HEK293 (cell line): ENCODE results near the gene RILP.

Experiments used
- CTCF ChIA-PET: fragments of 350-600 bp; formaldehyde crosslinking; extraction: SDS; loops from one replicate; lab custom pipeline; 2021; ENCODE audit warnings: antibody characterized with exemption; lab: Yijun Ruan, JAX
- POLR2A ChIA-PET: fragments of 300-600 bp; formaldehyde crosslinking; extraction: SDS; loops from one replicate; lab custom pipeline; 2020; ENCODE audit warnings: antibody characterized with exemption, inconsistent platforms; lab: Yijun Ruan, JAX
- H3K27ac ChIP-seq: fragments of 200-500 bp; sonication (Bioruptor generic); 2 replicates; pipeline ENCODE4 v1.5.1; 2014; ENCODE audit warnings: low read depth, low read length, control low read depth, inconsistent platforms; ENCODE audit errors: extremely low read depth
- H3K36me3 ChIP-seq, 2 experiments: fragments of 200-500 bp in 1 of 2; sonication (Bioruptor generic) in 1 of 2; 1 replicate in 1 of 2; 2 replicates in 1 of 2; pipeline ENCODE4 v1.5.1; 2014 to 2017; ENCODE audit warnings: inconsistent platforms in 2 of 2, low read length in 2 of 2; ENCODE audit not compliant: control insufficient read depth in 2 of 2, insufficient read depth in 1 of 2
- H3K4me1 ChIP-seq: fragments of 200-500 bp; sonication (Bioruptor generic); 2 replicates; pipeline ENCODE4 v1.5.1; 2014; ENCODE audit warnings: mild to moderate bottlenecking, low read length, inconsistent platforms; ENCODE audit not compliant: control insufficient read depth, insufficient read depth
- H3K4me3 ChIP-seq: 2 replicates; pipeline ENCODE4 v1.5.1; 2011; ENCODE audit warnings: low read depth, mild to moderate bottlenecking, control low read depth, low read length, moderate library complexity
- H3K9me3 ChIP-seq: fragments of 200-500 bp; sonication (Bioruptor generic); 2 replicates; pipeline ENCODE4 v1.5.1; 2014; ENCODE audit warnings: low read depth, low read length, inconsistent platforms; ENCODE audit not compliant: control insufficient read depth, insufficient read depth
- GFI1B ChIP-seq: fragments of 450-650 bp; formaldehyde crosslinking; IDR thresholded peaks from 2 replicates; pipeline ENCODE4 v1.5.1; 2016; ENCODE audit warnings: missing biosample characterization, missing genetic modification characterization
- GLIS2 ChIP-seq: fragments of 450-650 bp; formaldehyde crosslinking; IDR thresholded peaks from 2 replicates; pipeline ENCODE4 v1.5.1; 2016; ENCODE audit warnings: missing biosample characterization, missing genetic modification characterization
- IKZF3 ChIP-seq: fragments of 450-650 bp; IDR thresholded peaks from 2 replicates; pipeline ENCODE4 v1.5.0; 2018; ENCODE audit warnings: missing biosample characterization, mild to moderate bottlenecking, missing genetic modification characterization, moderate library complexity
- KLF8 ChIP-seq: fragments of 450-650 bp; formaldehyde crosslinking; IDR thresholded peaks from 2 replicates; pipeline ENCODE4 v1.5.1; 2016; ENCODE audit warnings: missing biosample characterization, missing genetic modification characterization
- RBAK ChIP-seq: fragments of 450-650 bp; formaldehyde crosslinking; IDR thresholded peaks from 2 replicates; pipeline ENCODE4 v1.5.1; 2016; ENCODE audit warnings: missing biosample characterization, missing genetic modification characterization
- ZBTB20 ChIP-seq: fragments of 450-650 bp; formaldehyde crosslinking; IDR thresholded peaks from 2 replicates; pipeline ENCODE4 v1.5.1; 2016; ENCODE audit warnings: missing biosample characterization, missing genetic modification characterization
- ZBTB48 ChIP-seq: fragments of 450-650 bp; formaldehyde crosslinking; IDR thresholded peaks from 2 replicates; pipeline ENCODE4 v1.5.1; 2016; ENCODE audit warnings: missing biosample characterization, missing genetic modification characterization
- ZNF133 ChIP-seq: fragments of 450-650 bp; formaldehyde crosslinking; IDR thresholded peaks from 2 replicates; pipeline ENCODE4 v1.5.1; 2016; ENCODE audit warnings: missing biosample characterization, missing genetic modification characterization
- ZNF146 ChIP-seq: fragments of 450-650 bp; formaldehyde crosslinking; IDR thresholded peaks from 2 replicates; pipeline ENCODE4 v1.5.1; 2016; ENCODE audit warnings: missing biosample characterization, missing genetic modification characterization
- ZNF221 ChIP-seq: fragments of 450-650 bp; formaldehyde crosslinking; IDR thresholded peaks from 2 replicates; pipeline ENCODE4 v1.5.1; 2017; ENCODE audit warnings: missing biosample characterization, missing genetic modification characterization, borderline replicate concordance
- ZNF223 ChIP-seq: fragments of 450-650 bp; formaldehyde crosslinking; IDR thresholded peaks from 2 replicates; pipeline ENCODE4 v1.5.1; 2016; ENCODE audit warnings: missing biosample characterization, missing genetic modification characterization
- ZNF248 ChIP-seq: fragments of 450-650 bp; formaldehyde crosslinking; IDR thresholded peaks from 2 replicates; pipeline ENCODE4 v1.5.1; 2017; ENCODE audit warnings: missing biosample characterization, missing genetic modification characterization
- ZNF335 ChIP-seq: fragments of 450-650 bp; formaldehyde crosslinking; conservative IDR thresholded peaks from 2 replicates; pipeline ENCODE4 v1.5.1; 2016; ENCODE audit warnings: missing biosample characterization, missing genetic modification characterization
- ZNF350 ChIP-seq: fragments of 450-650 bp; formaldehyde crosslinking; IDR thresholded peaks from 2 replicates; pipeline ENCODE4 v1.5.0; 2017; ENCODE audit warnings: missing biosample characterization, mild to moderate bottlenecking, missing genetic modification characterization
- ZNF391 ChIP-seq: fragments of 450-650 bp; formaldehyde crosslinking; IDR thresholded peaks from 2 replicates; pipeline ENCODE4 v1.5.1; 2016; ENCODE audit warnings: low read depth, missing biosample characterization, missing genetic modification characterization, borderline replicate concordance
- ZNF529 ChIP-seq: fragments of 450-650 bp; formaldehyde crosslinking; IDR thresholded peaks from 2 replicates; pipeline ENCODE4 v1.5.1; 2017; ENCODE audit warnings: missing genetic modification characterization, missing biosample characterization; ENCODE audit not compliant: insufficient replicate concordance
- ZNF548 ChIP-seq: fragments of 450-650 bp; formaldehyde crosslinking; IDR thresholded peaks from 2 replicates; pipeline ENCODE4 v1.5.1; 2016; ENCODE audit warnings: missing biosample characterization, missing genetic modification characterization
- ZNF626 ChIP-seq: fragments of 450-650 bp; sonication (Bioruptor Pico); formaldehyde crosslinking; IDR thresholded peaks from 2 replicates; pipeline ENCODE4 v1.5.1; 2018; ENCODE audit warnings: missing biosample characterization, missing genetic modification characterization, inconsistent platforms
- ZNF660 ChIP-seq: fragments of 450-650 bp; IDR thresholded peaks from 2 replicates; pipeline ENCODE4 v1.5.1; 2018; ENCODE audit warnings: missing biosample characterization, mild to moderate bottlenecking, missing genetic modification characterization
- ZNF76 ChIP-seq: fragments of 450-650 bp; formaldehyde crosslinking; IDR thresholded peaks from 2 replicates; pipeline ENCODE4; 2016; ENCODE audit warnings: low read depth, missing biosample characterization, missing genetic modification characterization, borderline replicate concordance
- ZNF791 ChIP-seq: fragments of 450-650 bp; formaldehyde crosslinking; IDR thresholded peaks from 2 replicates; pipeline ENCODE4 v1.5.1; 2016; ENCODE audit warnings: missing biosample characterization, missing genetic modification characterization
- ZSCAN30 ChIP-seq: fragments of 450-650 bp; IDR thresholded peaks from 2 replicates; pipeline ENCODE4 v1.5.1; 2018; ENCODE audit warnings: missing biosample characterization, mild to moderate bottlenecking, missing genetic modification characterization, moderate library complexity
- TF ChIP-seq, protein P1 (sequence below): fragments of 450-650 bp; formaldehyde crosslinking; IDR thresholded peaks from 2 replicates; pipeline ENCODE4 v1.5.1; 2017; ENCODE audit warnings: missing biosample characterization, mild to moderate bottlenecking, missing genetic modification characterization, moderate library complexity
- TF ChIP-seq, protein P2 (sequence below): fragments of 450-650 bp; formaldehyde crosslinking; IDR thresholded peaks from 2 replicates; pipeline ENCODE4 v1.5.1; 2016; ENCODE audit warnings: missing biosample characterization, missing genetic modification characterization
- TF ChIP-seq, protein P3 (sequence below): fragments of 450-650 bp; formaldehyde crosslinking; optimal IDR thresholded peaks from 2 replicates; pipeline ENCODE3; 2016; ENCODE audit warnings: missing biosample characterization, mild to moderate bottlenecking, missing genetic modification characterization
- TF ChIP-seq, protein P4 (sequence below): fragments of 450-650 bp; formaldehyde crosslinking; IDR thresholded peaks from 2 replicates; pipeline ENCODE4 v1.5.1; 2017; ENCODE audit warnings: missing biosample characterization, missing genetic modification characterization
- TF ChIP-seq, protein P5 (sequence below): fragments of 450-650 bp; formaldehyde crosslinking; IDR thresholded peaks from 2 replicates; pipeline ENCODE4 v1.5.1; 2017; ENCODE audit warnings: missing biosample characterization, missing genetic modification characterization

RILP gene

DNA sequence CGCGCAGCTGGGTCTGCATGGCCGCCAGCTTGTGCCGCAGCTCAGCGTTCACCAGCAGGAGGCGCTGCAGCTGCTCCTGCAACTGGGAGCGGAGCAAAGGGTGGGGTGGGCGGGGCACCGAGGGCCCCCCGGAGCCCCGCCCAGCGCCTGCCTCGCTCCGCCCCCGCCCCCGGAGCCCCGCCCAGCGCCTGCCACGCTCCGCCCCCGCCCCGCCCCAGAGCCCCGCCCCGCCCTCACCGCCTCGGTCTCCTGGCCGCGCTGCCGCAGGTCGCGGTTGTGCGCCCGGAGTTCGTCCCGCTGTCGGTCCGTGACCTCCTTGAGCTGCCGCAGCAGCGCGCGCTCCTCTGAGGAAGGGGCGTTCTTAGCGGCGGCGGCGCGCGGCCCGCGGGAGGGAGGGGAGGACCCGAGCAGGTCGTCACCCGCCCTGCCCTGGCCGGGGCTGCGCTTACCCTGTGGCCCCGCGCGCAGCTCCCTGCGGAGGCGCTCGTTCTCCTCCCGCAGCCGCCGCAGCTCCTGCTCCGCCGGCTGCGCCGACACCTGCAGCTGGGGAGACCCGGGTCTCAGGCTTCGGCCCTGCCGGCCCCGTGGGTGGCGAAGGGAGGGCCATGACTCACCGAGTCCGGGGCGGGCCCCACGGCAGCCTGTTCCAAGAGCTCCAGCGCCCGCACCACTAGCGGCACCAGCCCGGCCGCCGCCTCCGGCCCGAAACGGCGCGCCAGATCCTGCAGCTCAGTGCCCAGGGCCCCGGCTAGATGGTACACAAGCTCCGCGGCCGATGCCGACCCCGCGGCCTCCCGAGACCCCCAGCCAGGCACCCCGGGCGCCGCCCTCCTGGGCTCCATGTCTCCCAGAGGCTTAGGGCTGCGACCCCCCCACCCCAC is 463 bp downstream of the RILP start (continued):
- TF ChIP-seq, protein P1, sequence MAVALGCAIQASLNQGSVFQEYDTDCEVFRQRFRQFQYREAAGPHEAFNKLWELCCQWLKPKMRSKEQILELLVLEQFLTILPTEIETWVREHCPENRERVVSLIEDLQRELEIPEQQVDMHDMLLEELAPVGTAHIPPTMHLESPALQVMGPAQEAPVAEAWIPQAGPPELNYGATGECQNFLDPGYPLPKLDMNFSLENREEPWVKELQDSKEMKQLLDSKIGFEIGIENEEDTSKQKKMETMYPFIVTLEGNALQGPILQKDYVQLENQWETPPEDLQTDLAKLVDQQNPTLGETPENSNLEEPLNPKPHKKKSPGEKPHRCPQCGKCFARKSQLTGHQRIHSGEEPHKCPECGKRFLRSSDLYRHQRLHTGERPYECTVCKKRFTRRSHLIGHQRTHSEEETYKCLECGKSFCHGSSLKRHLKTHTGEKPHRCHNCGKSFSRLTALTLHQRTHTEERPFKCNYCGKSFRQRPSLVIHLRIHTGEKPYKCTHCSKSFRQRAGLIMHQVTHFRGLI (tag by site-specific recombination) = peak; percentile 99

DNA sequence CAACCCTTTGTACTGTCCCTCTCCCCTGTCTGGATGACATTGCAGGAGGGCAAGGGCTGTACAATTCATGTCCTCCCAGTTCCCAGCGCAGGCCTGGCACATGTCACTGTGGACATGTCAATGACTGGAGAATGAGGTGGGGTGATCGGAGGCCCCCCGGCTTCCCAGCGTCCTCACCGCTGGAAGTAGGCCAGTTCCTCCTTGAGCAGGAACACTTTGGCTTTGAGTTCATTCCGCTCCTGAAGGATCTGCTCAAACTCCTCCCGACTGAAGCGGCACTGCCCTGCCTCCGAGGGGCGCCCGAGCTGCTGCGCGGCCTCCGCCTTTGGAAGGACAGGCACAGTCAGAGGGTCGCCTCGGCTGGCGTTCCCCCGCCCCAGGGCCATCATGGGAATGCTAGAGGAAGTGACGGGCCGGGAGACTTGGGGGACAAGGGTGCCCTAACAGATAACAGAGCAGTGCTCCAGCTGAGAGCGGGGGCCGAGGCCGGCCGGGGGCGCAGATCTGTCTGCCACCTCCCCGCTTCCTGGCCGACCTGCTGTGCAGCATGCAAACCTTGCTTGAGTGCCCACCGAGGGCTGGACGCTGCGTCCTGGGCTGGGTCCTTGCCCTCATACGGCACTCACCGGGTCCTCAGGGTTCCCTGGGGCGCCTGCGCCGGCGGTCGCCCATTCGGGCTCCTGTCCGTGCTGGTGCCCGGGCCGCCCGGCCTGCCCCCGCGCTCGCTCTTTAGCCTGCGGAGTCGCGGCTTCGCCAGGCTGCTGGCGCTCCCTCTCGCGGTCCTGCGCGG is 1.3 kb downstream of the RILP start:
- peak overlapping the region; percentile 41; the same call in 1 of the 2 replicates for H3K27ac ChIP-seq
- POLR2A ChIA-PET = interaction anchor here (0.6 to 6.0 kb wide), 14 partner anchors 8 to 377 kb away, joined by 3 to 38 read pairs (median 6); partner anchors contain the start of genes PRPF8, RTN4RL1 and SLC43A2
- peaks cover 18 to 34% of the 10 kb centered on the region in 2 experiments for H3K36me3 ChIP-seq
- H3K4me1 ChIP-seq = peaks cover 10% of the 10 kb centered on the region
- H3K9me3 ChIP-seq = no peaks in the 10 kb centered on the region
- peak overlapping the region; percentile 24 for H3K4me3 ChIP-seq
- CTCF ChIA-PET = interaction anchor here (0.5 to 6.1 kb wide), 28 partner anchors 9 to 775 kb away, joined by 3 to 69 read pairs (median 4); no protein-coding TSS in a partner anchor
- TF ChIP-seq, protein P2, sequence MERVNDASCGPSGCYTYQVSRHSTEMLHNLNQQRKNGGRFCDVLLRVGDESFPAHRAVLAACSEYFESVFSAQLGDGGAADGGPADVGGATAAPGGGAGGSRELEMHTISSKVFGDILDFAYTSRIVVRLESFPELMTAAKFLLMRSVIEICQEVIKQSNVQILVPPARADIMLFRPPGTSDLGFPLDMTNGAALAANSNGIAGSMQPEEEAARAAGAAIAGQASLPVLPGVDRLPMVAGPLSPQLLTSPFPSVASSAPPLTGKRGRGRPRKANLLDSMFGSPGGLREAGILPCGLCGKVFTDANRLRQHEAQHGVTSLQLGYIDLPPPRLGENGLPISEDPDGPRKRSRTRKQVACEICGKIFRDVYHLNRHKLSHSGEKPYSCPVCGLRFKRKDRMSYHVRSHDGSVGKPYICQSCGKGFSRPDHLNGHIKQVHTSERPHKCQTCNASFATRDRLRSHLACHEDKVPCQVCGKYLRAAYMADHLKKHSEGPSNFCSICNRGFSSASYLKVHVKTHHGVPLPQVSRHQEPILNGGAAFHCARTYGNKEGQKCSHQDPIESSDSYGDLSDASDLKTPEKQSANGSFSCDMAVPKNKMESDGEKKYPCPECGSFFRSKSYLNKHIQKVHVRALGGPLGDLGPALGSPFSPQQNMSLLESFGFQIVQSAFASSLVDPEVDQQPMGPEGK (tag by site-specific recombination) = peak; percentile 68; the same call in 1 of the 2 replicates
- TF ChIP-seq ZNF548 (tag by site-specific recombination) (no peak), ZNF146 (tag by site-specific recombination) (no peak), ZBTB20 (tag by site-specific recombination) (peak; percentile 98), ZNF660 (tag by site-specific recombination) (no peak), IKZF3 (tag by site-specific recombination) (peak; percentile 19; the same call in 1 of the 2 replicates), GLIS2 (tag by site-specific recombination) (peak; percentile 9; the same call in 1 of the 2 replicates), ZNF335 (tag by site-specific recombination) (peak; percentile 37), RBAK (tag by site-specific recombination) (no peak), ZNF221 (tag by site-specific recombination) (no peak), ZNF626 (tag by site-specific recombination) (no peak), ZBTB48 (tag by site-specific recombination) (no peak), GFI1B (tag by site-specific recombination) (no peak), KLF8 (tag by site-specific recombination) (no peak), ZNF248 (tag by site-specific recombination) (no peak), ZSCAN30 (tag by site-specific recombination) (peak; percentile 71), ZNF350 (tag by site-specific recombination) (no peak), ZNF791 (tag by site-specific recombination) (no peak), ZNF133 (no peak), ZNF391 (no peak), ZNF76 (no peak), ZNF529 (tag by site-specific recombination) (no peak), ZNF223 (no peak)
- TF ChIP-seq, protein P3, sequence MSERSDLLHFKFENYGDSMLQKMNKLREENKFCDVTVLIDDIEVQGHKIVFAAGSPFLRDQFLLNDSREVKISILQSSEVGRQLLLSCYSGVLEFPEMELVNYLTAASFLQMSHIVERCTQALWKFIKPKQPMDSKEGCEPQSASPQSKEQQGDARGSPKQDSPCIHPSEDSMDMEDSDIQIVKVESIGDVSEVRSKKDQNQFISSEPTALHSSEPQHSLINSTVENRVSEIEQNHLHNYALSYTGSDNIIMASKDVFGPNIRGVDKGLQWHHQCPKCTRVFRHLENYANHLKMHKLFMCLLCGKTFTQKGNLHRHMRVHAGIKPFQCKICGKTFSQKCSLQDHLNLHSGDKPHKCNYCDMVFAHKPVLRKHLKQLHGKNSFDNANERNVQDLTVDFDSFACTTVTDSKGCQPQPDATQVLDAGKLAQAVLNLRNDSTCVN (tag by site-specific recombination) = peak; percentile 46
- TF ChIP-seq, protein P4, sequence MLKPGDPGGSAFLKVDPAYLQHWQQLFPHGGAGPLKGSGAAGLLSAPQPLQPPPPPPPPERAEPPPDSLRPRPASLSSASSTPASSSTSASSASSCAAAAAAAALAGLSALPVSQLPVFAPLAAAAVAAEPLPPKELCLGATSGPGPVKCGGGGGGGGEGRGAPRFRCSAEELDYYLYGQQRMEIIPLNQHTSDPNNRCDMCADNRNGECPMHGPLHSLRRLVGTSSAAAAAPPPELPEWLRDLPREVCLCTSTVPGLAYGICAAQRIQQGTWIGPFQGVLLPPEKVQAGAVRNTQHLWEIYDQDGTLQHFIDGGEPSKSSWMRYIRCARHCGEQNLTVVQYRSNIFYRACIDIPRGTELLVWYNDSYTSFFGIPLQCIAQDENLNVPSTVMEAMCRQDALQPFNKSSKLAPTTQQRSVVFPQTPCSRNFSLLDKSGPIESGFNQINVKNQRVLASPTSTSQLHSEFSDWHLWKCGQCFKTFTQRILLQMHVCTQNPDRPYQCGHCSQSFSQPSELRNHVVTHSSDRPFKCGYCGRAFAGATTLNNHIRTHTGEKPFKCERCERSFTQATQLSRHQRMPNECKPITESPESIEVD (tag by site-specific recombination) = no peak
- TF ChIP-seq, protein P5, sequence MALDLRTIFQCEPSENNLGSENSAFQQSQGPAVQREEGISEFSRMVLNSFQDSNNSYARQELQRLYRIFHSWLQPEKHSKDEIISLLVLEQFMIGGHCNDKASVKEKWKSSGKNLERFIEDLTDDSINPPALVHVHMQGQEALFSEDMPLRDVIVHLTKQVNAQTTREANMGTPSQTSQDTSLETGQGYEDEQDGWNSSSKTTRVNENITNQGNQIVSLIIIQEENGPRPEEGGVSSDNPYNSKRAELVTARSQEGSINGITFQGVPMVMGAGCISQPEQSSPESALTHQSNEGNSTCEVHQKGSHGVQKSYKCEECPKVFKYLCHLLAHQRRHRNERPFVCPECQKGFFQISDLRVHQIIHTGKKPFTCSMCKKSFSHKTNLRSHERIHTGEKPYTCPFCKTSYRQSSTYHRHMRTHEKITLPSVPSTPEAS (tag by site-specific recombination) = no peak
